ENCODE data around the gene NSUN5. TPM values are rescaled to one million over a fixed set of nuclear protein-coding genes. Genes with fewer than 3 reads are reported as not detected.

Gene NSUN5
- total RNA-seq, 1 experiment from 2014 or later: 70.4 TPM

- H3K9ac ChIP-seq (ENCODE audit: low read length): no peak overlapping the region
- POLR2A ChIA-PET: no interaction called here
- H3K79me2 ChIP-seq (ENCODE audit: insufficient read depth, low read length): no peaks in the 10 kb centered on the region
- ATAC-seq (no peak), DNase-seq (ENCODE audit: low read depth, low spot score) (no peak)
- H3K9me2 ChIP-seq (ENCODE audit: insufficient read depth): no peaks in the 10 kb centered on the region
- intact Hi-C loops (cut with micrococcal nuclease): no loop called here
- no peaks in the 10 kb centered on the region for H3K27me3 ChIP-seq (ENCODE audit: insufficient read depth, low read length)
- no peaks in the 10 kb centered on the region for H3K9me3 ChIP-seq (ENCODE audit: control insufficient read depth in 1 of 2, insufficient read depth in 1 of 2, low read depth in 1 of 2, low read length in 2 of 2)
- H3K4me2 ChIP-seq (ENCODE audit: low read length): no peak overlapping the region
- no TSS peak for BruUV-seq (replicated peaks)
- CTCF ChIA-PET: interaction anchor here (0.9 kb wide), 1 partner anchor 10 kb away, joined by 3 read pairs; no protein-coding TSS in a partner anchor
- no peaks in the 10 kb centered on the region for H4K20me1 ChIP-seq (ENCODE audit: insufficient read depth)
- TF ChIP-seq FOSL1 (IDR thresholded peaks at IDR 0.05; ENCODE audit: low read depth) (no peak), CBX3 (IDR thresholded peaks at IDR 0.05; ENCODE audit: low read depth) (no peak)
- no peaks in the 10 kb centered on the region for H3K4me1 ChIP-seq (ENCODE audit: control insufficient read depth in 1 of 2, insufficient read depth in 2 of 2, low read length in 2 of 2)
- no peak overlapping the region for H3K27ac ChIP-seq (ENCODE audit: low read depth, low read length)
- H2AFZ ChIP-seq (ENCODE audit: low read depth, low read length, poor library complexity, severe bottlenecking): no peak overlapping the region
- H3K36me3 ChIP-seq (ENCODE audit: control insufficient read depth in 1 of 2, insufficient read depth in 2 of 2, low read length in 2 of 2): no peaks in the 10 kb centered on the region
- RAD21 ChIA-PET (ENCODE audit: low non-redundant PET in 1 of 2, low total read pairs in 2 of 2, uncharacterized antibody in 2 of 2, unreplicated experiment in 2 of 2): no interaction called here
- H3K4me3 ChIP-seq (replicated peaks in 1 of 2; ENCODE audit: low read depth in 1 of 2, low read length in 2 of 2): no peak overlapping the region
Observed at GRCh38 chr7:73332447-73332846, 23.8 kb upstream of the NSUN5 start.

GRCh38 chr7:73330772-73331171, 22.1 kb upstream of the NSUN5 start:
- Histone ChIP-seq H3K4me1 (ENCODE audit: control insufficient read depth in 1 of 2, insufficient read depth in 2 of 2, low read length in 2 of 2) (no peaks in the 10 kb centered on the region), H3K4me2 (ENCODE audit: low read length) (no peak overlapping the region), H2AFZ (ENCODE audit: low read depth, low read length, poor library complexity, severe bottlenecking) (no peak overlapping the region), H3K36me3 (ENCODE audit: control insufficient read depth in 1 of 2, insufficient read depth in 2 of 2, low read length in 2 of 2) (no peaks in the 10 kb centered on the region), H3K79me2 (ENCODE audit: insufficient read depth, low read length) (no peaks in the 10 kb centered on the region), H4K20me1 (ENCODE audit: insufficient read depth) (no peaks in the 10 kb centered on the region), H3K27me3 (ENCODE audit: insufficient read depth, low read length) (no peaks in the 10 kb centered on the region), H3K27ac (ENCODE audit: low read depth, low read length) (no peak overlapping the region), H3K9me3 (ENCODE audit: control insufficient read depth in 1 of 2, insufficient read depth in 1 of 2, low read depth in 1 of 2, low read length in 2 of 2) (no peaks in the 10 kb centered on the region), H3K9ac (ENCODE audit: low read length) (no peak overlapping the region), H3K9me2 (ENCODE audit: insufficient read depth) (no peaks in the 10 kb centered on the region), H3K4me3 (replicated peaks in 1 of 2; ENCODE audit: low read depth in 1 of 2, low read length in 2 of 2) (no peak overlapping the region)
- ATAC-seq (no peak), DNase-seq (ENCODE audit: low read depth, low spot score) (no peak)
- ChIA-PET CTCF (no interaction called here), POLR2A (no interaction called here), RAD21 (ENCODE audit: low non-redundant PET in 1 of 2, low total read pairs in 2 of 2, uncharacterized antibody in 2 of 2, unreplicated experiment in 2 of 2) (no interaction called here)
- intact Hi-C loops (cut with micrococcal nuclease): no loop called here
- BruUV-seq (replicated peaks): no TSS peak
- TF ChIP-seq REST (IDR thresholded peaks at IDR 0.05; ENCODE audit: low read depth): no peak
- TF ChIP-seq ELF1 (IDR thresholded peaks at IDR 0.05; ENCODE audit: borderline replicate concordance, low read depth): no peak
- no peak for TF ChIP-seq POLR2A (IDR thresholded peaks at IDR 0.05; ENCODE audit: borderline replicate concordance, extremely low read depth, insufficient read depth, insufficient read length)
- no peak for TF ChIP-seq EZH2phosphoT487 (IDR thresholded peaks at IDR 0.05; ENCODE audit: borderline replicate concordance)
- no peak for TF ChIP-seq ZBTB33 (IDR thresholded peaks at IDR 0.05; ENCODE audit: extremely low read depth, insufficient replicate concordance, low read length)
- no peak for TF ChIP-seq TCF7L2 (IDR thresholded peaks at IDR 0.05; ENCODE audit: borderline replicate concordance, extremely low read depth, insufficient read depth, insufficient read length)
- no peak for TF ChIP-seq ATF3 (IDR thresholded peaks at IDR 0.05)
- no peak for TF ChIP-seq ZNF274 (IDR thresholded peaks at IDR 0.05; ENCODE audit: low read depth, low read length)
- no peak for TF ChIP-seq SP1 (IDR thresholded peaks at IDR 0.05; ENCODE audit: low read depth)
- no peak for TF ChIP-seq CBX3 (IDR thresholded peaks at IDR 0.05; ENCODE audit: low read depth)
- no peak for TF ChIP-seq RAD21 (IDR thresholded peaks at IDR 0.05; ENCODE audit: low read depth)
- no peak for TF ChIP-seq MAX (IDR thresholded peaks at IDR 0.05)
- TF ChIP-seq EGR1 (IDR thresholded peaks at IDR 0.05; ENCODE audit: low read depth): no peak
- no peak for TF ChIP-seq EZH2 (IDR thresholded peaks at IDR 0.05)
- TF ChIP-seq YY1 (IDR thresholded peaks at IDR 0.05; ENCODE audit: extremely low read depth, insufficient replicate concordance, low read depth, low read length): no peak

Data from HCT116 (cell line).